Transverse colon (tissue), 4 donors: ENCODE data around the gene KNL1. TPM values are rescaled to one million over a fixed set of nuclear protein-coding genes. Genes with fewer than 3 reads are reported as not detected.

Source experiments
- DNase-seq: peaks from one replicate; pipeline ENCODE4 v3.0.0-alpha.2; 2019
- H3K27ac ChIP-seq, 4 donors: fragments of 200-600 bp; sonication (generic); 2 replicates each; pipeline ENCODE4 v1.5.1; 2016 to 2018; ENCODE audit warnings: inconsistent platforms in 4 of 4
- H3K27me3 ChIP-seq: fragments of 200-600 bp; sonication (generic); 2 replicates; pipeline ENCODE4 v1.5.1; 2017; ENCODE audit warnings: inconsistent platforms
- H3K36me3 ChIP-seq, 4 donors: fragments of 200-600 bp; sonication (generic); 2 replicates each; pipeline ENCODE4 v1.5.1; 2017 to 2019; ENCODE audit warnings: inconsistent platforms in 4 of 4
- H3K4me1 ChIP-seq, 4 donors: fragments of 200-600 bp; sonication (generic); 2 replicates each; pipeline ENCODE4 v1.5.1; 2017 to 2020; ENCODE audit warnings: inconsistent platforms in 4 of 4
- H3K4me3 ChIP-seq, 4 donors: fragments of 200-600 bp; sonication (generic); 1 replicate in 1 of 4; 2 replicates in 3 of 4; pipeline versions ENCODE4 v1.5.1 to v1.6.1; 2017 to 2019; ENCODE audit warnings: inconsistent platforms in 4 of 4
- H3K9me3 ChIP-seq, 2 donors: fragments of 200-600 bp; sonication (generic); 2 replicates each; pipeline ENCODE4 v1.5.1; 2017 to 2019; ENCODE audit warnings: inconsistent platforms in 2 of 2
- CTCF ChIP-seq, 5 experiments: fragments of 200-600 bp in 3 of 5; fragments of 450-650 bp in 2 of 5; sonication (generic) in 3 of 5; IDR thresholded peaks; 1 replicate in 2 of 5; 2 replicates in 3 of 5; pipeline ENCODE4 v1.5.1; 2016 to 2017; ENCODE audit warnings: antibody characterized with exemption in 5 of 5, inconsistent platforms in 3 of 5, mild to moderate bottlenecking in 2 of 5, moderate library complexity in 1 of 5
- EP300 ChIP-seq: sonication (generic); formaldehyde crosslinking; IDR thresholded peaks from one replicate; pipeline ENCODE4 v1.6.1; 2017; ENCODE audit warnings: antibody characterized with exemption, low read depth
- POLR2A ChIP-seq: fragments of 450-650 bp; IDR thresholded peaks from one replicate; pipeline ENCODE4 v1.6.1; 2016; ENCODE audit warnings: antibody characterized with exemption, mild to moderate bottlenecking, moderate library complexity
- POLR2AphosphoS5 ChIP-seq, 3 donors: sonication (generic); formaldehyde crosslinking; IDR thresholded peaks; one replicate each; pipeline ENCODE4 v1.6.1; 2016; ENCODE audit warnings: antibody characterized with exemption in 3 of 3
- WGBS, 2 donors: methylation state at CpG; one replicate each; pipeline ENCODE4 v1.1.5; 2018; ENCODE audit warnings: low coverage in 1 of 2; 5-methylcytosine and 5-hydroxymethylcytosine counted together
- in situ Hi-C, 4 donors: fragments of 200-750 bp; cut with MboI; loops; one replicate each; pipeline versions ENCODE4 v1.15.0 to v1.15.1; 2017; ENCODE audit warnings: low sequenced_read_pairs in 3 of 4, low pct_ligation_motif_present in 1 of 4, low pct_unique_long_range_greater_than_20kb in 1 of 4
- intact Hi-C: fragments of 100-400 bp; cut with DNase I; formaldehyde crosslinking; loops from one replicate; pipeline ENCODE4 v1.15.1; 2023; ENCODE audit warnings: low total_unique reads
- total RNA-seq, 4 donors: library from RNA; depleted of rRNA; stranded (reverse); fragments of >200 nt; gene quantifications; one replicate each; pipeline ENCODE4 v1.1.0, GENCODE V29; 2016

The KNL1 gene
- total RNA-seq, 4 donors from 2014 or later = 3.4 to 7.6 (median 3.9) TPM

- Histone ChIP-seq H3K27ac (no peak overlapping the region), H3K36me3 (no peaks in the 10 kb centered on the region), H3K27me3 (no peaks in the 10 kb centered on the region), H3K4me1 (no peaks in the 10 kb centered on the region), H3K4me3 (no peak overlapping the region), H3K9me3 (no peaks in the 10 kb centered on the region)
- DNase-seq = no peak
- no peak for TF ChIP-seq POLR2AphosphoS5 (IDR thresholded peaks at IDR 0.05)
- no peak for TF ChIP-seq EP300
- no peak for TF ChIP-seq CTCF (IDR thresholded peaks at IDR 0.05)
- TF ChIP-seq POLR2A = no peak
- in situ Hi-C loops (no loop called here), intact Hi-C loops (no loop called here)
- WGBS, 2 donors = 96 to 97% methylated on average over 4 to 5 of the region's 5 CpGs
These were observed 45.6 kb downstream of the KNL1 start for GRCh38 chr15:40639677-40640076.

GRCh38 chr15:40647523-40647922 lies 53.5 kb downstream of the KNL1 start:
- intact Hi-C loops = no loop called here

GRCh38 chr15:40650479-40650878 lies 56.4 kb downstream of the KNL1 start:
- Histone ChIP-seq H3K27me3 (no peaks in the 10 kb centered on the region), H3K36me3 (no peaks in the 10 kb centered on the region), H3K4me1 (peaks cover 0 to 7% (median 0%) of the 10 kb centered on the region in 4 donors), H3K27ac (peak overlapping the region in 1 of 4 donors; percentile 32), H3K9me3 (no peaks in the 10 kb centered on the region), H3K4me3 (no peak overlapping the region)
- no peak for TF ChIP-seq CTCF (IDR thresholded peaks at IDR 0.05)
- TF ChIP-seq POLR2A = no peak
- no peak for TF ChIP-seq EP300
- no peak for TF ChIP-seq POLR2AphosphoS5 (IDR thresholded peaks at IDR 0.05)
- no peak for DNase-seq
- in situ Hi-C loops = no loop called here
- intact Hi-C loops = no loop called here

More at GRCh38 chr15:40647523-40647922, 53.5 kb downstream of the KNL1 start:
- Histone ChIP-seq H3K4me1 (peaks cover 0 to 7% (median 0%) of the 10 kb centered on the region in 4 donors), H3K9me3 (no peaks in the 10 kb centered on the region), H3K4me3 (no peak overlapping the region), H3K27me3 (no peaks in the 10 kb centered on the region), H3K36me3 (no peaks in the 10 kb centered on the region), H3K27ac (no peak overlapping the region)
- whole genome bisulfite sequencing, 2 donors = 93 to 100% methylated on average over 1 of the region's 1 CpG
- no peak for DNase-seq
- in situ Hi-C loops = no loop called here
- TF ChIP-seq EP300 (no peak), CTCF (IDR thresholded peaks at IDR 0.05) (no peak), POLR2AphosphoS5 (IDR thresholded peaks at IDR 0.05) (no peak), POLR2A (no peak)

GRCh38 chr15:40660686-40661085 lies 66.6 kb downstream of the KNL1 start:
- H3K27me3 ChIP-seq = no peaks in the 10 kb centered on the region
- H3K9me3 ChIP-seq = no peaks in the 10 kb centered on the region
- DNase-seq = no peak
- no peak overlapping the region for H3K4me3 ChIP-seq
- WGBS, 2 donors = 97 to 100% methylated on average over 1 to 5 of the region's 5 CpGs
- no peaks in the 10 kb centered on the region for H3K4me1 ChIP-seq
- intact Hi-C loops (no loop called here), in situ Hi-C loops (no loop called here)
- TF ChIP-seq CTCF (IDR thresholded peaks at IDR 0.05) (no peak), POLR2AphosphoS5 (IDR thresholded peaks at IDR 0.05) (no peak), POLR2A (no peak)
- H3K27ac ChIP-seq = no peak overlapping the region
- no peaks in the 10 kb centered on the region for H3K36me3 ChIP-seq
